Measurements from ENCODE around the gene PDZD2.

- TF ChIP-seq CTCF (conservative IDR thresholded peaks at IDR 0.05 in 1 of 2, IDR thresholded peaks at IDR 0.05 in 1 of 2; ENCODE audit: extremely low read depth in 1 of 2, insufficient read depth in 1 of 2, low read depth in 1 of 2, low read length in 2 of 2) (no peak), EZH2 (IDR thresholded peaks at IDR 0.05; ENCODE audit: borderline replicate concordance, low read length) (no peak)
These were observed 313.1 kb downstream of the PDZD2 start for GRCh38 chr5:31952067-31952466.

All from mammary epithelial cell (primary cell).